ENCODE results near the gene BRMS1L. TPM values are rescaled to one million over a fixed set of nuclear protein-coding genes. Genes with fewer than 3 reads are reported as not detected.

Gene BRMS1L
- total and polyA plus RNA-seq, 2 of the 13 experiments (the other 11 are each of a cell fraction or from before 2014, with no cell fraction given) = 21.1 to 23.8 TPM

- TF ChIP-seq ZBTB37 (CRISPR knock-in tag; IDR thresholded peaks at IDR 0.05) (no peak), PLSCR1 (CRISPR knock-in tag; IDR thresholded peaks at IDR 0.05; ENCODE audit: borderline replicate concordance) (no peak), ZXDC (CRISPR knock-in tag; IDR thresholded peaks at IDR 0.05) (peak; percentile 98; the same call in 1 of the 2 replicates), SNAPC4 (CRISPR knock-in tag; IDR thresholded peaks at IDR 0.05) (no peak), PHB2 (IDR thresholded peaks at IDR 0.05; ENCODE audit: partially characterized antibody) (no peak), ZNF432 (CRISPR knock-in tag; IDR thresholded peaks at IDR 0.05; ENCODE audit: borderline replicate concordance) (no peak), IRF2 (CRISPR knock-in tag; IDR thresholded peaks at IDR 0.05) (no peak), ZNF550 (CRISPR knock-in tag; IDR thresholded peaks at IDR 0.05; ENCODE audit: borderline replicate concordance) (no peak), FOXK1 (CRISPR knock-in tag; IDR thresholded peaks at IDR 0.05; ENCODE audit: borderline replicate concordance, low read depth) (0 out of 2 replicates have a peak, but pooled peaks have one; percentile 97), RBFOX2 (IDR thresholded peaks at IDR 0.05; ENCODE audit: low read depth, low read length) (no peak), ZNF576 (CRISPR knock-in tag; IDR thresholded peaks at IDR 0.05) (no peak), U2AF2 (IDR thresholded peaks at IDR 0.05; ENCODE audit: low read depth, low read length) (no peak), AHR (CRISPR knock-in tag; IDR thresholded peaks at IDR 0.05) (no peak), KLF16 (CRISPR knock-in tag; IDR thresholded peaks at IDR 0.05) (no peak), ARID2 (CRISPR knock-in tag; IDR thresholded peaks at IDR 0.05; ENCODE audit: borderline replicate concordance) (0 out of 2 replicates have a peak, but pooled peaks have one; percentile 14), ELK4 (CRISPR knock-in tag; IDR thresholded peaks at IDR 0.05; ENCODE audit: borderline replicate concordance) (no peak), ZNF251 (CRISPR knock-in tag; IDR thresholded peaks at IDR 0.05) (no peak)
These were observed 245 bp upstream of the BRMS1L start (continued) for GRCh38 chr14:35825968-35826217.

Measured in HepG2 (cell line).